NOMO-1 treated with dmso at 0.1 percent for 144 hours (cell line): ENCODE measurements around the gene GMPR.

Experiments
- DNase-seq: peaks from one replicate; lab custom pipeline; 2025; ENCODE audit not compliant: unreplicated experiment; lab: John Stamatoyannopoulos, UW

GMPR gene

DNA sequence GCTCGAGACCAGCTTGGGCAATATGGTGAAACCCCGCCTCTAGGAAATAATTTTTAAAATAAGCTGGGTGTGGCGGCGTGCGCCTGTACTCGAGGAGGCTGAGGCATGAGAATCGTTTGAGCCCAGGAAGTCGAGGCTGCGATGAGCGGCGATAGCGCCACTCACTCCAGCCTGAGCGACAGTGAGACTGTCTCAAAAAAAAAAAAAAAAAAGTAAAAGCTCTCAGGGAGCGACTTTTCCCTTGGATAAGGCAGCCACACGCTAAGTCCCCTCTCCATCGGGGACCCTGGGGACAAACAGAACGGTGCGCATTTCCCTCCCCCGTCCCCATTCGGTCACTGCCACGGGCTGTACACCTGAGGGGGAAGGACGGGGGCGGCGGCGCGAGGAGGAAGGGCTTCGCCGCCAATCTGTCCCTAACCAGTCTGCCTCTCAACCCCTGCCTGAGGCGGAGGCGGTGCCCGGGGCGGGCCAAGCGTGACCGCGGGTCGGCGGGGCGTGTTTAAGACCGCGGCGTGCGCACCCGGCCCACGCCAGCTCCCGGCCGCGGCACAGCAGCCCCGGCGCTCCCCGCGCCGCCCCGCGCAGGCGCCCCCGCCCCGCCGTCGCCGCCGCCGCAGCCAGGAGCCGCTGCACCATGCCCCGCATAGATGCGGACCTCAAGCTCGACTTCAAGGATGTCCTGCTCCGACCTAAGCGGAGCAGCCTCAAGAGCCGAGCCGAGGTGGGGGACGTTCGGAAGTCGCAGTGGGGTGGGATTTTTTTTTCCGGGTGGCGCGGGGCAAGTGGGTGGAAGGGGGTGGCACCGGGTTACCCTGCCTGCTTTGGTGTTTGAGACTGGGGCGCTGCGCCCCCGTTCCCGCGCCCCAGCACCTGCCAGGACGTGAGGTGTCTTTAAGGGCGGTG lies at the start of gene GMPR:
GMPR (plus strand) TSS at position 531 of the 906 bp plus-strand sequence; CDS start at position 638, 107 bp downstream.
- DNase-seq, result peak; percentile 49

DNA sequence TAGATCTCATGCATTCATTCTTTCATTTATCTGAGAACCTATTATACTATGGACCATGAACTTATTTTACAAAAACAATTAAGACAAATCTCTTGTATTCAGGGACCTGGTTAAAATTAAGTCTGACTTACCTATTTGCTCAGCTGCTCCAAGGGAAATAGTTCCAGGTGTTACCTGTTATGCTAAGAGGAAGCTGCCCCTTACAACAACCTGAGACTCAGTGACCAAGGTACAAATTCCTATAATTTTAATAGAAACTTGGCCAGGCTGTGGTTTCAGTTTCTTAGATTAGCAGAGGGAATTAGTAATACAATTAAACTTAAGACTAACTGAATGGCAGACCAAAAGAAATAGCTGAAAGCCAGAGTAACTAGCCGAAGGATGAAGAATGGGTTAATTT lies 48.2 kb upstream of the GMPR start:
- DNase-seq, result no peak

DNA sequence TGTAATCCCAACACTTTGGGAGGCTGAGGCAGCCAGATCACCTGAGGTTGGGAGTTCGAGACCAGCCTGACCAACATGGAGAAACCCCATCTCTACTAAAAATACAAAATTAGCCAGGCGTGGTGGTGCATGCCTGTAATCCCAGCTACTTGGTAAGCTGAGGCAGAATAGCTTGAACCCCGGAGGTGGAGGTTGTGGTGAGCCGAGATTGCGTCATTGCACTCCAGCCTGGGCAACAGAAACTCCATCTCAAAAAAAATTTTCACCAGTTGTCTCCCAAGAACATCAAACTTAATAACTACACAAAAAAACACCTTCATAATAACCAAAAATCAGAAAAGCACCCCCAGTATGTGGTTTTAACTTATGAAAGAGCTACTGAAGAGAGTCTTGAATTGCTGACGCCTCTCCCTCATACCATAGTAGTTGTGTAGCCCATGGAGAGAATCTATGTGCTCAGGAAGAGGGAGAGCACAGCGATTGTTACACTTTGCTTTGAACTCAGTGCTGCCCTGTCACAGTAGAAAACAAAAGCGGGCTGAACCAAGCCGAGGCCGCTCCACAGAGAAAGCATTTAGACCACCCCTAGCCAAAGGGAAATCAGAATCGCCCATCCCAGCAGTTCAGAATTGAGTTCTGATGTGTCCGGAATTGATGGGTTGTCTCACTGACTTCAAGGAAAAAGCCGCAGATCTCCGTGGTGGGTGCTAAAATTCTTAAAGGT lies 42.0 kb upstream of the GMPR start:
- no peak for DNase-seq

DNA sequence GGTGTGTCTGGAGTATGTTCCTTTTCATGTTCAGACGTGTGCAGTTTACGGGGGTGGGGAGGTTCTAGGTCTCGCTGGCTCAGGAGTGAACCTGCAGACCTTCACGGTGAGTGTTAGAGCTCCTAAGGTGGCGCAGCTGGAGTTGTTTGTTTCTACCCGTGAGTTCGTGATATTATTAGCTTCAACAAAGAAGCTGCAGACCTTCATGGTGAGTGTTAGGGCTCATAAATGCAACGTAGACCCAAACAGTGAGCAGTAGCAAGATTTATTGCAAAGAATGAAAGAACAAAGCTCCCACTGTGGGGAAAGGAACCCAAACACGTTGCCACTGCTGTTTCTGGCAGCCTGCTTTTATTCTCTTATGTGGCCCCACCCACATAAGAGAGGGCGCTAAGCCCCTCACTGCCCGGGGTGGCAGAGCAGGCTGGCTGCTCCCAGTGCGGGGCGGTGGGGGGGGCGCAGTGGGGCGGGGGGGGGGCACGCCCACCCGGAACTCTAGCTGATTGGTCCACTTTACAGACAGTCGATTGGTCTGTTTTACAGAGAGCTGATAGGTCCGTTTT lies 41.3 kb upstream of the GMPR start:
- no peak for DNase-seq

DNA sequence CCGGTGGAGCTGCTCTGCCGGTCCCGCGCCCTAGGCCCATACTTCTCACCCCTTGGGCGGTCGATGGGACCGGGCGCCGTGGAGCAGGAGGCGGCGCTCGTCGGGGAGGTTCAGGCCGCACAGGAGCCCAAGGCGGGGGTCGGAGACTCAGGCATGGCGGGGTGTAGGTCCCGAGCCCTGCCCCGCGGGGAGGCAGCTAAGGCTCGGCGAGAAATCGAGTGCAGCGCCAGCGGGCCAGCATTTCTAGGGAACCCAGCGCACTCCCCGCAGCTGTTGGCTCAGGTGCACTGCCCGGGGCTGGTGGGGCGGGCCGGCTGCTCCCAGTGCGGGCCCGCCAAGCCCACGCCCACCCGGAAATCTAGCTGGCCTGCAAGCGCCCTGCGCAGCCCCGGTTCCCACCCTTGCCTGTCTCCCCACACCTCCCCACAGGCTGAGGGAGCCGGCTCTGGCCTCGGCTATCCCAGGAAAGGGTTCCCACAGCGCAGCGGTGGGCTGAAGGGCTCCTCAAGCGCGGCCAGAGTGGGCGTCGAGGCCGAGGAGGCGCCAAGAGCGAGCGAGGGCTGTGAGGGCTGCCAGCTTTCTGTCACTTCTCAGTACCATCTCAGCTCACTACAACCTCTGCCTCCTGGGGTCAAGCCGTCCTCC lies 40.2 kb upstream of the GMPR start:
- no peak for DNase-seq

DNA sequence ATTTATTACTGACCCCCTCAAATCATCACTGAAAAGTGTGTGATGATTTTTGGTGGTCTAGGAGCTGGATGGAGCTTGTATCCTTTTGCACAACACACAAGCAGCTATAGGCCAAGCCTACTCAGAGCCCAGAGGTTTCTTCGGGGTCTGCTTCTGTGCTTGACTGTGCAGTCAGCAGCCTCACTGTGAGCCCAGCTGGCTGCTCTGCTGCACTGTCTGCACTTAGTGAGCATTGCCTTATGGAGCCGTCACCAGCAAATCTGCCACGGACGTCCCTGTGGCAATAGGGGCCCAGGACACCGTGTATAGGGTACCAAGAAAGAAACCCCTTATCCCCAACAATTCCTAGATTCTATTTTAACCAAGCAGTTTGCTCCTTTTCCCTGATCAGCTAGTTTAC lies 38.6 kb upstream of the GMPR start:
- no peak for DNase-seq

DNA sequence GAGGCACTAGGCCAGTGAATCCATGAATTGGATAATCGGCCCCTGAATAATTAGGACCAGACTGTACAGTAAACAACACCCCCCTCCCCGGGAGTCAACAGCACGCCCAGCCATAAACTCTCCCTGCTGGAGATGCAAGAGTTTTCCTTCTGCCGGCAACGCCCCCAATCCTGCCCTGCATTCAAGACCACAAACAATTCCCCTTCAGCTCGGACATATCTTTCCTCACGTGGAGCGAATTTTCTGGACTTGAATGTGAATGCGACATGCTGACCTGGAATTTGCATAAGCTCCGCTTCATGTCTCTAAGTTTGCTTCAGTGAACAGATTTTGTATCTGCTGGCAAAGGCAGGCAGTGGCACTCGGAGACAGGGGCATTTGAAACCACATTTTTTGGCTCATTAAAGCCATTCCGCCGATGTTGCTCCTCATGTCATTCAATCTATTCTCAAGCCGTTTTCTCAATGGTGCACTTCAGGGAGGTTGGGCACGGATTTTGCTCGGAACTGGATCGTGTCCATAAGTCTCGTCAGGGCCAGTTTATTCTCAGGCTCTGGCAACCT lies 38.0 kb upstream of the GMPR start:
- DNase-seq, result no peak

DNA sequence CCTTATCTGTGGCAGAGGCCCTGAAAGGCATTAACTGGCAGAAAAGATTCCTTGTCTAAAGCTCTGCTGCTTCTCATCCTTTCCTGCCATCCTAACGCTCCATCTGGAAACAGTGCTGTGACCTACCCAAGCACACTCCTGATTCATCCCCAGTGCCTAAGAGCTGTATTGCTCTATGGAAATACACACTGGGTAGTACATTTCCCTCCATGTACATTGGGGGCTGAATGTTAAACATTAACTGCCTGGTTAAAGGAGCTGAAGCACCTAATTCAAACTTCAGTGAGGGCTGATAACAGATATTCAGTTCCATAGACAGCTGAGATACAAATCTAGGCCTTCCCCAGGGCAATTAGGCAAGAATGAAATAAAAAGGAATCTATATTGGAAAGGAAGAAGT lies 36.7 kb upstream of the GMPR start:
- no peak for DNase-seq

DNA sequence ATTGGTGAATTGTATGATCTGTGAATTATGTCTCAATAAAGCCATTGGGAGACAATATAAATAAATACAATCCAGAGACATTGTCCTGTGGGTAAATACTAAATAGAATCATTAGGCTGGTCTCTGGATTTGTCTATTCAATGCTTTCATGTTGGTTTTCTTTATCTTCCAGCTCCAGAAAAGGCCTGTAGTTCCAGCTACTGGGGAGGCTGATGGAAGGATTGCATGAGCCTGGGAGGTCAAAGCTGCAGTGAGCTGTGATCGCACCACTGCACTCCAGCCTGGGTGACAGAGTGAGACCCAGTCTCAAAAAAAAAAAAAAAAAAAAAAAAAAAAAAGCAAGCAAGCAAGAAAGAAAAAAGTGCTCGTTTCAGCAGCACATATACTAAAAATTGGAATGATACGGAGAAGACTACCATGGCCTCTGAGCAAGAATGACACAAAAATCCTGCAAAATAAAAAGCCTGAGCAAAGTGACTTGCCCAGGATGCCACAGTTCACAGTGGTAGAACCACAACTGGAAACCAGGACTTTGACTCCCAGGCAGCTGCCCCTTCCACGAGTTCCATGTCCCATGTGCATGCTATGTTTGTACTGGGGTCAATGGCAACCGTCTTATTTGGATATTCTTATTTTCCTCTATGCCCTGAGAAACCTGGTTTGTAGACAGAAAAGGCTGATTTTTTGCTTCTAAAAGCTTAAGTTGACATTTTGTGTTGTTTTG lies 33.6 kb upstream of the GMPR start:
- no peak for DNase-seq

DNA sequence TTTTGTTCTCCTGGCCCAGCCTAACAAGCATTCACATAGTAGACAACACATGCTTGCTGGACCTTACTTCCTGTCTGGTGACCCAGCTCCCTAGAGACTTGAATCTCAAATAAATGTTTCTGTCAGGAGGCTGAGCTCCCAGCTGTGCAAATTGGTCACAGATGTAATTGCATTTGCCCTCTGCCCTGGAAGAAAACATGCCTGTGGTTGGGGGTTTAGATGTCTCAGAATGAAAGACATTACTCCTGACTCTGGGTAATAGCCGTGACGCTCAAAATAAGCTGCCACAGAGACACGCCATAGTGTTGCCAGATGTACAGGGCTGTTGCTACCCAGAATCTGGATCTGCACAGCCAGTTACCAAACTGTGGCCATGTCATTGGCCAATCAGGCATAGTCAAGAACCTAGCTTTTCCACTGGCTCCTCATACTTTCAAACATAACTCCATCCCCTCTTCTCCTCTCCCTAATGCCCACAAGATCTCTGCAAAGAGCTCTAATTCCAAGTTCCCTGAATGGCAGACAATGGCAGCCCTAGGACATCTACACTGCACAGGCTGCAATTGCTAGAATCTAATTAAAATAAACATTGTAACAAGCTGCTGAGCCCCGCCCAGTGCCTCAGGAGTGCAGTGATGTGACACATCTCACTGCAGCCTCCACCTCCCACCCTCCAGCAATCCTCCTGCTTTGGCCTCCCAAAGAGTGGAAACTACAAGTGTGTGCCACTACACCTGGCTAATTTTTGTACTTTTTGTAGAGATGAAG lies 32.8 kb upstream of the GMPR start:
- DNase-seq, result no peak

DNA sequence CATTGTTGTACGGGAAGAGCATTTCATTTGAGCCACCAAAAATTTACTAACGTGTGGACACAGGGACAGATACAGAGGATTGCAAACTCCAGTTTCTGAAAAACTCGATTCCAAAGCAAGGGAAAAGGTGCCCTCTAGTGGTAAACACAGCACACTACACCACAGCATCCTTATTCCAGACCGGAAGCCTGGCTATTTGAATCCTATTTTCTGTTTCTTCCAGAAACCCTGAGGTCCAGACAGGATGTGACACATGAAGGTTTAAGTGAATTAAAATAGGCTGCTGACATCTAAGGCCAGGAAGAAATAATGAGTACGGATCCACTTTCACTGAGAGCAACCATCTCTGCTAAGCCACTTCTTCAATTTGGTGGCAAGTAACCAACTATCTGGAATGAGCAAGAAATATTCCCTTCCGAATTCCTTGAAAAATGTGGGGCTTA lies 31.8 kb upstream of the GMPR start:
- no peak for DNase-seq

DNA sequence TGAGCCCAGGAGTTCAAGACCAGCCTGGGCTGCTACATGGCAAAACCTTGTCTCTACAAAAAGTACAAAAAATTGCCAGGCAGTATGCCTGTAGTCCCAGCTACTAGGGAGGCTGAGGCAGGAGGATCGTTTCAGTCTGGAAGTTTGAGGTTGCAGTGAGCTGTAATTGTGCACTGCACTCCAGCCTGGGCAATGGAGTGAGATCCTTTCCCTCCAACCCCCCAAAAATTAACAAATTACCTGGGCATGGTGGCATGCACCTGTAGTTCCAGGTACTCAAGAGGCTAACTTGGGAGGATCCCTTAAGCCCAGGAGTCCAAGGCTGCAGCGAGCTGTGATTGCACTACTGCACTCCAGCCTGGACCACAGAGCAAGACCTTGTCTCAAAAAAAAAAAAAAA lies 29.4 kb upstream of the GMPR start:
- no peak for DNase-seq

DNA sequence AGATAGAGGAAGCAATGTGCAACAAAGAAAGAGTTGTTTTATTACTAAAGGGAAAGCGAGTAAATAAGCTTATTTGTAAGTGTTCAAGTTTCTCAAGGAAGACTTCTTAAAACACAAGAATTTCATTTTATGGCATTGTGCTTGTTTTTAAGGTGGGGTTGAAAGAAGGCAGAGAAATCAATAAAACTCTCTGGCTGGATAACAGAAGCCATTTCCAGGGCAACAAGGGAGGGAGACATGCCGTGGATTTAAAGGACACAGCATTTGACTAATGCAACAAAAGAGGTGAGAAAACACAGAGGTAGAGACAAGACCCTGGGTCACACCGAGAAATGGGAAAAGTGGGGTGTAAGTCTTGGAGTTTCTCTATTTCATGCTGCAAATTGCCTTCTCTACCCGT lies 28.8 kb upstream of the GMPR start:
- DNase-seq, result no peak

DNA sequence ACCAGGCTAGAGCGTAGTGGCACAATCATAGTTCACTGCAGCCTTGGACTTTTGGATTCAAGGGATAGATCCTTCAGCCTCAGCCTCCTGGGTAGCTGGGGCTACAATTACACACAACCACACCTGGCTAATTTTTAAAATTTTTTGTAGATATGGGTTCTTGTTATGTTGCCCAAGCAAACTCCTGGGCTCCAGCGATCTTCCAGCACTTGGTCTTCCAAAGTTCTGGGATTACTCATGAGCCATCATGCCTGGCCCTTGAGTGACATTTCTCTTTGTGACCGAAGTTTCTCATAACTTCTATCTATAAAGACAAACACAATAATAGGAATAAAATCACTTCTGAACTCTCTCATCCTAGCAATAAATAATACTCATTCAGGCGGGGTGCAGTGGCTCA lies 26.1 kb upstream of the GMPR start:
- DNase-seq, result no peak

DNA sequence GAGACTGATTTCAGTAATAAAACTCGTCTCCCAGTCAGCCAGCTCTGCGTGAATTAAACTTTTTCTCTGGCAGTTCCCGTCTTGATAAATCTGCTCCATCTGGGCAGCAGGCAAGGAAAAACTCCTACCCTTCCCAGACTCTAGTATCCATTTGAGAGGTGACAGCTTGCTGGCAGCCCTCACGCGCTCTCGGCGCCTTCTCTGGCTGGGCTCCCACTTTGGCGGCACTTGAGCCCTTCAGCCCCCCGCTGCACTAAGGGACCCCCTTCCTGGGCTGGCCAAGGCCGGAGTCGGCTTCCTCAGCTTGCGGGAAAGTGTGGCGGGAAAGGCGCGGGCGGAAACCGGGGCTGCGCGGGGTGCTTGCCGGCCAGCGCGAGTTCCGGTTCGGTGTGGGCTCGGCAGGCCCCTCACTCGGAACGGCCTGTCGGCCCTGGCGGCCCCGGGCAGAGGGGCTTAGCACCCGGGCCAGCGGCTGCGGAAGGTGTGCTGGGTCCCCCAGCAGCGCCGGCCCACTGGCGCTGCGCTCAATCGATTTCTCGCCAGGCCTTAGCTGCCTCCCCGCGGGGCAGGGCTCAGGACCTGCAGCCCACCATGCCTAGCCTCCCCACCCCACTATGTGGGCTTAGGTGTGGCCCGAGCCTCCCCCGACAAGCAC lies 21.8 kb upstream of the GMPR start:
- no peak for DNase-seq

DNA sequence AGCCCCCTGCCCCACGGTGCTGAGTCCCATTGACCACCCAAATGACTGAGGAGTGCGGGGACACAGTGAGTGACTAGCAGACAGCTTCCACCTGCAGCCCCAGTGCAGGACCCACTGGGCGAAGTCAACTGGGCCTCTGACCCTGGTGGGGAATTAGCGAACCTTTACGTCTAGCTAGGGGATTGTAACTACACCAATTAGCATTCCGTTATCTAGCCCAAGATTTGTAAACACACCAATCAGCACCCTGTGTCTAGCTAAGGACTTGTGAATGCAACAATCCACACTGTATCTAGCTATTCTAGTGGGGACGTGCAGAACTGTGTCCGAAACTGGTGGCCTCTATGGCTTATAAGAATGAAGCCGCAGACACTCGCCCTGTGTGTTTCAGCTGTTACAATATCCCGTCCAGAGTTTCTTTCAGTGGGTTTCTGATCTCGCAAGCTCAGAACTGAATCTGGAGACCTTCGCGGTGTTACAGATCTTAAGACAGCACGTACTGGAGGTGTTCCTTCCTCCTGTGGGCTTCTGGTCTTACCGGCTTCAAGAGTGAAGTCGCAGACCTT lies 21.1 kb upstream of the GMPR start:
- no peak for DNase-seq

DNA sequence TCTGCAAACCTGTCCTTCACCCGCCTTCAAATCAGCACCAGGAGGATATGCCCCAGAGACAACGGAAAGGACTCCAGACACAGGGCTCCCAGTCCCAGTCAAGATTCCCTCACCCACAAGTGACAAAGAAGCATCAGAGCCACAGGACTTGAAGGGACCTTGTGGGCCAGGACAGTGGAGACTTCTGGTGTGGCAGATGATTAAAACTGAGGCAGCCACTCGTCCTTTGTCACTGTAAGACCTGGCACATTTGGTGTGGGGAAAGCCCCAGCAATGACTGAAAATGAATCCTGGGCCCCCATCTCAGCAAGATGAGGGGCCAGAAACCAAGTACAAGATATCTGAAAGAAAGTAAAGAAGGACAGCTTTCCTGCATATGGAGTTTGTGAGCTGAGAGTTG lies 15.6 kb upstream of the GMPR start:
- DNase-seq, result no peak

DNA sequence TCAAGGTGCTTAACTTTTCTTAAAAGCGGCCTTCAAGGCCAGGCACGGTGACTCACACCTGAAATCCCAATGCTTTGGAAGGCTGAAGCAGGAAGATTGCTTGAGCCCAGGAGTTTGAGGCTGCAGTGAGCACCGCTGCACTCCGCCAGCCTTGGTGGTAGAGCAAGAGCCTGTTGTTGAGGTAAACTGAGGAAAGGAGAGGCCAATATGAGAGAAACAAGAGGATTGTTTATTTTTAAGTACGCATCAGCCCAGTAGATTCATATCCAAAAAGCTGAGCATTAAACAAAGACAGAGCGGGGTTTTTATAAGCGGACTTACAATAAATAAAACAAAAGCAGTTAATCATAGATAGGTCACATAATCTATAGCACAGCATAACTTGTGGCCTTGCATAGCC lies 15.0 kb upstream of the GMPR start:
- no peak for DNase-seq

DNA sequence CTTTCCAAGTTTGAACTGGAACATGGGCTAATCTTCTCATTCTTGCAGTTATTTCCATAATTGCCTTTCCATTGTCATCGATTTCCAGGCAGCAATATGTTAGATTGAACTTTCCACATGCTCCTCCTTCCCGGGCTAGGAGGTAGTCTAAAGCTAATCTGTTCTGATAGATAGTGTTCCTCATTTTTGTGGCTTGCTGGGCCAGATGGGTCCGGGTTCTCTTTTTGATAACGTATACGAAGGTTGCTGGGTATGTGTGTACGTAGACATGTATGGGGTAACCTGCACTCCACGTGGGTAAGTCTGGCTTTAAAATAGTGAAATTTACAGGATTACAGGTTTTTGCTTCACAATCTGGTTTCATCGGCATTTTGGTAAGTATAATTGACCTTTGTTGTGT lies 14.0 kb upstream of the GMPR start:
- no peak for DNase-seq
